HEK293 (cell line): Measurements from ENCODE around the gene PID1.

Source experiments
- KLF10 ChIP-seq: fragments of 450-650 bp; IDR thresholded peaks from 2 replicates; pipeline ENCODE4 v1.5.1; 2018; ENCODE audit warnings: missing biosample characterization, mild to moderate bottlenecking, missing genetic modification characterization
- SALL2 ChIP-seq: fragments of 450-650 bp; formaldehyde crosslinking; IDR thresholded peaks from 2 replicates; pipeline ENCODE4 v1.5.0; 2017; ENCODE audit warnings: missing biosample characterization, mild to moderate bottlenecking, missing genetic modification characterization, borderline replicate concordance
- ZEB2 ChIP-seq: fragments of 450-650 bp; formaldehyde crosslinking; IDR thresholded peaks from 2 replicates; pipeline ENCODE4 v1.5.1; 2016; ENCODE audit warnings: missing biosample characterization, missing genetic modification characterization
- TF ChIP-seq, protein P1 (sequence below): fragments of 450-650 bp; formaldehyde crosslinking; IDR thresholded peaks from 2 replicates; pipeline ENCODE4 v1.5.1; 2016; ENCODE audit warnings: missing biosample characterization, missing genetic modification characterization

GRCh38 chr2:229249536-229249935 lies 21.6 kb downstream of the PID1 start:
- TF ChIP-seq ZEB2 (tag by site-specific recombination) (no peak), KLF10 (tag by site-specific recombination) (no peak), SALL2 (tag by site-specific recombination) (no peak)
- TF ChIP-seq, protein P1, sequence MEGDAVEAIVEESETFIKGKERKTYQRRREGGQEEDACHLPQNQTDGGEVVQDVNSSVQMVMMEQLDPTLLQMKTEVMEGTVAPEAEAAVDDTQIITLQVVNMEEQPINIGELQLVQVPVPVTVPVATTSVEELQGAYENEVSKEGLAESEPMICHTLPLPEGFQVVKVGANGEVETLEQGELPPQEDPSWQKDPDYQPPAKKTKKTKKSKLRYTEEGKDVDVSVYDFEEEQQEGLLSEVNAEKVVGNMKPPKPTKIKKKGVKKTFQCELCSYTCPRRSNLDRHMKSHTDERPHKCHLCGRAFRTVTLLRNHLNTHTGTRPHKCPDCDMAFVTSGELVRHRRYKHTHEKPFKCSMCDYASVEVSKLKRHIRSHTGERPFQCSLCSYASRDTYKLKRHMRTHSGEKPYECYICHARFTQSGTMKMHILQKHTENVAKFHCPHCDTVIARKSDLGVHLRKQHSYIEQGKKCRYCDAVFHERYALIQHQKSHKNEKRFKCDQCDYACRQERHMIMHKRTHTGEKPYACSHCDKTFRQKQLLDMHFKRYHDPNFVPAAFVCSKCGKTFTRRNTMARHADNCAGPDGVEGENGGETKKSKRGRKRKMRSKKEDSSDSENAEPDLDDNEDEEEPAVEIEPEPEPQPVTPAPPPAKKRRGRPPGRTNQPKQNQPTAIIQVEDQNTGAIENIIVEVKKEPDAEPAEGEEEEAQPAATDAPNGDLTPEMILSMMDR = no peak
